Ramos (cell line): ENCODE results near the gene SGCD.
"Not testable (repeated sequence)": the region's sequence is repeated elsewhere in the genome, so short reads cannot be mapped to it uniquely, and the experiment has no call there.

Source experiments
- in situ Hi-C: fragments of 300-500 bp; cut with MboI; formaldehyde crosslinking; loops from one replicate; pipeline ENCODE4 v1.14.3; 2022; ENCODE audit warnings: low sequenced_read_pairs; ENCODE audit not compliant: unreplicated experiment

The SGCD gene

GRCh38 chr5:156597276-156597675, 270.3 kb downstream of the SGCD start:
- in situ Hi-C loops: no loop called here

GRCh38 chr5:156598964-156599363, 272.0 kb downstream of the SGCD start:
- in situ Hi-C loops: no loop called here

DNA sequence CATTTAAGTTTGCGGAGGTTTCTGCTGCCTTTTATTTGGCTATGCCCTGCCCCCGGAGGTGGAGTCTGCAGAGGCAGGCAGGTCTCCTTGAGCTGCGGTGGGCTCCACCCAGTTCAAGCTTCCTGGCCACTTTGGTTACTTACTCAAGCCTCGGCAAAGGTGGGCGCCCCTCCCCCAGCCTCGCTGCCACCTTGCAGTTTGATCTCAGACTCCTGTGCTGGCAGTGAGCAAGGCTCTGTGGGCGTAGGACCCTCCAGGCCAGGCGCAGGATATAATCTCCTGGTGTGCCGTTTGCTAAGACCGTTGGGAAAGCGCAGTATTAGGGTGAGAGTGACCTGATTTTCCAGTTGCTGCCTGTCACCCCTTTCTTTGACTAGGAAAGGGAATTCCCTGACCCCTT, 283.6 kb downstream of the SGCD start:
- in situ Hi-C loops: not testable (repeated sequence)

- in situ Hi-C loops: no loop called here
Observed at GRCh38 chr5:156615901-156616300, 288.9 kb downstream of the SGCD start.

GRCh38 chr5:156617426-156617825, 290.5 kb downstream of the SGCD start:
- in situ Hi-C loops: no loop called here

GRCh38 chr5:156618601-156619000, 291.6 kb downstream of the SGCD start:
- in situ Hi-C loops: no loop called here

- in situ Hi-C loops: no loop called here
Observed at GRCh38 chr5:156621719-156622118, 294.8 kb downstream of the SGCD start.

- in situ Hi-C loops: no loop called here
Observed at GRCh38 chr5:156623381-156624040, 296.5 kb downstream of the SGCD start.

DNA sequence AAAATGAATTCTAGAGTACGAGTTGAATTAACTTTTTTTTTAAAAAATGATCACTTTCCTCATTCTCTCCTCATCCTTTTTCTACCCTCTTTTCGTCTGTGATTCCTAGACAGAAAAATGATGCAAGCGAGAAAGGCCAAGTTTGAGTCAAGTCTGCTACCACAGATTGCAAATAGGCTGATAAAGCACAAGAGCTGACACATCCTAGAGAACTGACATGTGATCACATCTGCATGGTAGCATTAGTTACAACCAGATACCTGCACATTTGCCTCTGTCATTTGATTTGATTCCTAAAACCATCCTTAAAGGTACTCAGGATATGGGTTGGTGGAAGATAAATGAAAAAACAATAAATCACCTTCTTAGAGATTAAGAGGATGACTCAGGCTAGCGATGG, 297.7 kb downstream of the SGCD start:
- in situ Hi-C loops: no loop called here

- in situ Hi-C loops: no loop called here
Observed at GRCh38 chr5:156628421-156628820, 301.5 kb downstream of the SGCD start.

- in situ Hi-C loops: no loop called here
Observed at GRCh38 chr5:156631005-156631404, 304.0 kb downstream of the SGCD start.

GRCh38 chr5:156634301-156634700, 307.3 kb downstream of the SGCD start:
- in situ Hi-C loops: no loop called here

- in situ Hi-C loops: no loop called here
Observed at GRCh38 chr5:156640691-156641241, 313.8 kb downstream of the SGCD start.

- in situ Hi-C loops: no loop called here
Observed at GRCh38 chr5:156641686-156642085, 314.7 kb downstream of the SGCD start.

DNA sequence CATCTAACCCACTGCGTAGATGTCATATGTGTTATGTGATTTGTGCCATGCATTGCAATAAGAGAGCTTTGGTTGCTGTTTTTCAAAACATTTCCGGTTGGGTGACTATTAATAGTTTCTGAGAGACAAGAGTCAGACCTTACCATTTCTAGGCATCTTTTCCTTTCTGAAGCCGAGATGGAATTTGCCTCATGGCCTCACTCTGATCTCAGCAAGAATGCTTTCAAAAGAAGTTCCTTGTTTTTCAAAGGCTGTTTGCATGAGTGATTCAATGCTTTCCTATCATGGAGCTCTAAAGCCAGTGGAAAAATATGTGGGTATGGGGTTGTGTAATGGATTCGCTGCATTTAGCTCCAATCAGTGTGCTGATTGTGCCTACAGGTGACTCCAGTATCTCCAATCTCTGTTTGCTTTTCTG, 320.1 kb downstream of the SGCD start:
- in situ Hi-C loops: no loop called here

DNA sequence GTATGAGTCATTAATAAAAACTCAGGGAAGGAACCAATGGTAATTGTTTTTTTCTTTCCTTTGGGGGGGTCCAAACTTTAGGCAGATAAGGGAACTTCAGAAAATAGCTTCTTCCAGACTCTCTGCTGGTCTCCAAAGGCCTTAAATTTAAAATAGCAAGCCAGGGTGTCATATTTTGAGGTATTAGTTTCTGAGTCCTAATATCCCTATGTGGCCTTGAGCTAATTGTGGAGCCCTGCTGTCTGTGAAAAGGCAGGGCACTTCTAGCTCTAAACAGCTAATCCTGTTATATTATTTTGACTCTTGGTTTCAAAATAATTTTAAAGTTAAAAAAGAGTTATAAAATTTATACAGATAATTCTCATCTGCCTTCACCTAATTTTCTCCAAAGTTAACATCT, 327.5 kb downstream of the SGCD start:
- in situ Hi-C loops: no loop called here

GRCh38 chr5:156655732-156656131, 328.8 kb downstream of the SGCD start:
- in situ Hi-C loops: no loop called here

DNA sequence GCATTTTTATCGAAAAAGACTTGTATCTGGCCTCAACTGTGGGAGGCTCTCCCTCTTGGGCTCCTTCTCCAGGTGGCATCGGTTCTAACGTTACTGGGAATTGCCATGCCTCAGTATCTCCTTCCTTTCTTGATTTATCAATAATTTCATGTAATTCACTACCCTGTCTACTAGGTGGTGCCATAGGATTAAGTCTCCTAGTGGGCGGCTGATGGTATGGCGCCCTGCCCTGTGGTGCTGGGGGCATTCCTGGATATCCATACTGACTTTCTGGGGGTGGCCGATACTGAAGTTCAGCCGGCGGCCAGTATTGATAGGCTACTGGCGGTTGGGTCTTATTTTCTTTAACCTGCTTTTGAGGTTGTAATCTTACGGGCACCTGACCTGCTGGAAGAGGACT, 337.9 kb downstream of the SGCD start:
- in situ Hi-C loops: not testable (repeated sequence)

- in situ Hi-C loops: not testable (repeated sequence)
Observed at GRCh38 chr5:156666686-156667085, 339.7 kb downstream of the SGCD start.

GRCh38 chr5:156667616-156668015, 340.7 kb downstream of the SGCD start:
- in situ Hi-C loops: no loop called here

DNA sequence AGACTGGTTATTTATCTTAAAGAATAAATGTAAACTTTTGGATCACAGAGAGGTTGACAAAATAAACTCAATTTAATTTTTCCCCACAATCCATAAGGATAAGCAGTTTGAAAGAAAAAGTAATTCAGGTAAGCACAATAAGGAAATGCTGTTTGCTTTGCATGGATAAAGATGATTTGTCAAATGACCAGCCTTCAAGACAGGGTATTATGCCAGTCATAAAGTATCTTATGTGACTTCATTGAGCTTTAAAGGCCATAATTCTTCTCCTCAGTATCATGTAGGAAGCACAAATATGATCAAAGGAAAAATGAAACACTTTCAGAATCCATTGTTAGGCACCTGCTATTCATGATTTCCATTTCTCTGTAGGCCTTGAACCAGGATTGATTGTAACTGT, 342.5 kb downstream of the SGCD start:
- in situ Hi-C loops: no loop called here

DNA sequence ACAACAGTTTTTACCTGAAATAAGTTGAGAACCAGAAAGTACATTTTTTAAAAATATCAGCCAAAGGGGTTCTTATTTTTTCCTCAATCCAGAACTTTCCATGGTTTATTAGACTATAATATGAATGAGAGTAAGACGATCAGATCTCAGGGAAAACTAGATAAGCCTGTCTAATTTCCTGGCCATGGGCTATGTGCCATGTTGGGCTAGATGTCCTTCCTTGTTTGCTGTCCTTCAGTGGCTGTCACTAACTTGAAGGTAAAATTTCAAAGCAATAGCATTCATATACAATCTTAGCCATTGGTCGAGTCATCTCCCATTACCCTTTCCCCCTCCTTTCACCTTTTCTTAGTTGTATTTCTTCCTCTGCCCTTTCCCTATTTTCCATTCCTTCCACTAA, 343.7 kb downstream of the SGCD start:
- in situ Hi-C loops: no loop called here
